Naive thymus-derived CD4-positive, alpha-beta T cell (primary cell): ENCODE results near the gene MTERF4. TPM values are rescaled to one million over a fixed set of nuclear protein-coding genes. Genes with fewer than 3 reads are reported as not detected.
"Not testable (repeated sequence)": the region's sequence is repeated elsewhere in the genome, so short reads cannot be mapped to it uniquely, and the experiment has no call there.

Source experiments
- ATAC-seq: fragments of 150-1000 bp; cut with Tn5 transposase; 2 replicates; pipeline ENCODE4 v1.10.0; 2021; ENCODE audit warnings: mild to moderate bottlenecking, moderate library complexity
- CTCF ChIA-PET: fragments of 350-600 bp; sonication (Branson Sonifier 250); formaldehyde crosslinking; loops from one replicate; lab custom pipeline; 2021; ENCODE audit warnings: antibody characterized with exemption; lab: Charles Lee
- POLR2A ChIA-PET: fragments of 350-600 bp; sonication (Branson Sonifier 250); formaldehyde crosslinking; loops from one replicate; lab custom pipeline; 2021; ENCODE audit warnings: antibody characterized with exemption, inconsistent platforms; lab: Charles Lee
- DNase-seq, 9 donors: peaks; one replicate each; pipeline versions ENCODE4 v3.0.0 to v3.0.0-alpha.2; 2020 to 2022; ENCODE audit warnings: mixed read lengths in 1 of 9
- H3K27ac ChIP-seq: one replicate; pipeline ENCODE4 v1.7.0; 2013; ENCODE audit warnings: mild to moderate bottlenecking, low read depth, low read length, moderate library complexity
- H3K27me3 ChIP-seq, 2 donors: one replicate each; pipeline ENCODE4 v1.7.0; 2013; ENCODE audit warnings: low read length in 2 of 2, mild to moderate bottlenecking in 2 of 2, moderate library complexity in 2 of 2; ENCODE audit not compliant: control insufficient read depth in 2 of 2, insufficient read depth in 2 of 2
- H3K36me3 ChIP-seq, 3 experiments: 1 replicate in 2 of 3; 2 replicates in 1 of 3; pipeline ENCODE4 v1.7.0; 2013; ENCODE audit warnings: low read length in 3 of 3, mild to moderate bottlenecking in 3 of 3, moderate library complexity in 1 of 3; ENCODE audit not compliant: insufficient read depth in 3 of 3, control insufficient read depth in 2 of 3
- H3K4me1 ChIP-seq, 2 donors: one replicate each; pipeline ENCODE4 v1.7.0; 2013; ENCODE audit warnings: low read length in 2 of 2, mild to moderate bottlenecking in 2 of 2, moderate library complexity in 1 of 2; ENCODE audit not compliant: control insufficient read depth in 2 of 2, insufficient read depth in 2 of 2
- H3K4me3 ChIP-seq: 2 replicates; pipeline ENCODE4 v1.7.0; 2013; ENCODE audit warnings: mild to moderate bottlenecking, low read length
- H3K9me3 ChIP-seq, 3 experiments: 1 replicate in 2 of 3; 2 replicates in 1 of 3; pipeline ENCODE4 v1.7.0; 2013; ENCODE audit warnings: low read length in 3 of 3; ENCODE audit not compliant: control insufficient read depth in 2 of 3
- H3K27ac Mint-ChIP-seq, 9 donors: one replicate each; pipeline ENCODE4 v1.8.0; 2020 to 2022; ENCODE audit warnings: mixed read lengths in 9 of 9, mild to moderate bottlenecking in 8 of 9, moderate library complexity in 5 of 9, inconsistent platforms in 2 of 9
- H3K27me3 Mint-ChIP-seq, 5 donors: one replicate each; pipeline ENCODE4 v1.8.0; 2021 to 2022; ENCODE audit warnings: mixed read lengths in 5 of 5, mild to moderate bottlenecking in 1 of 5
- H3K36me3 Mint-ChIP-seq, 5 donors: one replicate each; pipeline ENCODE4 v1.8.0; 2020 to 2022; ENCODE audit warnings: mixed read lengths in 5 of 5, mild to moderate bottlenecking in 3 of 5, inconsistent platforms in 1 of 5
- H3K4me1 Mint-ChIP-seq, 7 donors: one replicate each; pipeline ENCODE4 v1.8.0; 2020 to 2022; ENCODE audit warnings: mixed read lengths in 7 of 7, mild to moderate bottlenecking in 3 of 7, inconsistent platforms in 1 of 7
- H3K4me3 Mint-ChIP-seq, 10 donors: one replicate each; pipeline ENCODE4 v1.8.0; 2020 to 2022; ENCODE audit warnings: mild to moderate bottlenecking in 10 of 10, mixed read lengths in 10 of 10, moderate library complexity in 6 of 10, inconsistent platforms in 2 of 10
- H3K9me3 Mint-ChIP-seq, 11 donors: one replicate each; pipeline ENCODE4 v1.8.0; 2020 to 2022; ENCODE audit warnings: mixed read lengths in 11 of 11, mild to moderate bottlenecking in 4 of 11, inconsistent platforms in 1 of 11, moderate library complexity in 1 of 11
- intact Hi-C, 2 donors: fragments of 100-400 bp; cut with micrococcal nuclease; formaldehyde crosslinking; loops; one replicate each; pipeline ENCODE4 v1.15.1; 2023
- polyA plus RNA-seq, 2 donors: library from polyadenylated mRNA; unstranded; fragments of 300-500 nt; fragmentation: Illumina TruSeq; gene quantifications; one replicate each; pipeline ENCODE4 v1.2.3, GENCODE V29; 2021
- total RNA-seq, 6 experiments: library from RNA in 5 of 6; stranded (reverse) in 5 of 6; gene quantifications; 1 replicate in 5 of 6; 2 replicates in 1 of 6; pipeline ENCODE4 v1.2.3 and lab custom pipeline; 2021 to 2026

Gene MTERF4
- total and polyA plus RNA-seq, 7 experiments from 2014 or later = 45.3 to 214 (median 82.3) TPM

- not testable (repeated sequence) for H3K4me3 ChIP-seq, H3K4me3 Mint-ChIP-seq, H3K27me3 ChIP-seq, H3K9me3 Mint-ChIP-seq, DNase-seq, H3K27me3 Mint-ChIP-seq, ATAC-seq, H3K27ac ChIP-seq, H3K9me3 ChIP-seq
- Histone ChIP-seq H3K36me3 (peaks cover 17 to 83% (median 43%) of the 10 kb centered on the region in 3 experiments), H3K4me1 (peaks cover 28 to 41% of the 10 kb centered on the region in 2 donors)
- ChIA-PET POLR2A (interaction anchor here (1.2 to 7.1 kb wide), 2 partner anchors 13 kb away, joined by 3 to 145 read pairs; partner anchors contain the start of gene MTERF4), CTCF (interaction anchor here (0.9 kb wide), 1 partner anchor 57 kb away, joined by 3 read pairs; the partner anchor contains the start of gene PPP1R7)
- Mint-ChIP-seq H3K27ac (peak overlapping the region in 5 of 9 donors; percentile 41 to 68 (median 51)), H3K36me3 (peaks cover 16 to 75% (median 39%) of the 10 kb centered on the region in 5 donors), H3K4me1 (peaks cover 27 to 82% (median 69%) of the 10 kb centered on the region in 7 donors)
- intact Hi-C loops = loop anchor here in 1 of 2 donors (10.0 kb wide), 1 partner anchor 522 kb away; no protein-coding TSS in a partner anchor
Measured at GRCh38 chr2:241093133-241093781, 8.8 kb downstream of the MTERF4 start.

DNA sequence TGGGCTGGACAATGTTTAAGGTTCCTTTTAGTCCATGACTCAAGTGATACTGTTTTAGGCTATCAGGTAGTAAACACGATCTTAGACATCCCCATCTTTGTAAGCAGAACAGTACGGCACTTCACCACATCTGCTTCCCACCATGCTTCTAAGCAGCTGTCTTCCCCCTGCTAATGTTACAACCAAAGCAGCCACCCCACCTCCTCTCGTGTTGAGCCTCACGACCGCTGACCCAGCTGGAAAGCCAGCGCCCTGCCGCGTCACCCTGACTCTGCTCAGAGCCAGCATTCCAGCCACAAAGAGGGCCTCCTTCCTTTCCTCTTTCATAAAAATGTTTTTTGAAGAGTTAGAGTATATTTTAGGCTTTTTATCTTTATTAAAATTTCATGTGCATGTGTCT lies 9.4 kb downstream of the MTERF4 start:
- Histone ChIP-seq H3K9me3 (no peaks in the 10 kb centered on the region), H3K27me3 (no peaks in the 10 kb centered on the region), H3K36me3 (peaks cover 20 to 85% (median 48%) of the 10 kb centered on the region in 3 experiments), H3K4me3 (no peak overlapping the region), H3K27ac (no peak overlapping the region), H3K4me1 (peaks cover 28 to 40% of the 10 kb centered on the region in 2 donors)
- intact Hi-C loops = loop anchor here in 1 of 2 donors (10.0 kb wide), 1 partner anchor 522 kb away; no protein-coding TSS in a partner anchor
- DNase-seq (no peak), ATAC-seq (no peak)
- no peak overlapping the region for H3K4me3 Mint-ChIP-seq
- CTCF ChIA-PET = interaction anchor here (0.9 kb wide), 1 partner anchor 58 kb away, joined by 3 read pairs; the partner anchor contains the start of gene PPP1R7
- peaks cover 17 to 76% (median 44%) of the 10 kb centered on the region in 5 donors for H3K36me3 Mint-ChIP-seq
- no peaks in the 10 kb centered on the region for H3K27me3 Mint-ChIP-seq
- peaks cover 22 to 81% (median 63%) of the 10 kb centered on the region in 7 donors for H3K4me1 Mint-ChIP-seq
- POLR2A ChIA-PET = interaction anchor here (0.6 to 7.1 kb wide), 3 partner anchors 9 to 58 kb away, joined by 3 to 145 read pairs (median 4); partner anchors contain the start of gene MTERF4
- H3K27ac Mint-ChIP-seq = peak overlapping the region in 7 of 9 donors; percentile 41 to 80 (median 68)
- peaks cover 0 to 9% (median 0%) of the 10 kb centered on the region in 11 donors for H3K9me3 Mint-ChIP-seq

GRCh38 chr2:241091734-241092445 lies 10.2 kb downstream of the MTERF4 start:
- POLR2A ChIA-PET = interaction anchor here (0.6 to 7.1 kb wide), 3 partner anchors 8 to 59 kb away, joined by 3 to 145 read pairs (median 4); partner anchors contain the start of gene MTERF4
- Histone ChIP-seq H3K4me1 (peaks cover 21 to 32% of the 10 kb centered on the region in 2 donors), H3K36me3 (peaks cover 23 to 85% (median 46%) of the 10 kb centered on the region in 3 experiments), H3K27ac (no peak overlapping the region), H3K27me3 (no peaks in the 10 kb centered on the region), H3K4me3 (no peak overlapping the region), H3K9me3 (no peaks in the 10 kb centered on the region)
- Mint-ChIP-seq H3K4me3 (no peak overlapping the region), H3K27ac (peak overlapping the region in 5 of 9 donors; percentile 7 to 68 (median 48)), H3K4me1 (peaks cover 15 to 73% (median 55%) of the 10 kb centered on the region in 7 donors), H3K36me3 (peaks cover 15 to 75% (median 39%) of the 10 kb centered on the region in 5 donors), H3K9me3 (peaks cover 0 to 9% (median 0%) of the 10 kb centered on the region in 11 donors), H3K27me3 (no peaks in the 10 kb centered on the region)
- intact Hi-C loops = loop anchor here in 1 of 2 donors (10.0 kb wide), 1 partner anchor 523 kb away; no protein-coding TSS in a partner anchor
- CTCF ChIA-PET = no interaction called here
- no peak for ATAC-seq
- DNase-seq = no peak

DNA sequence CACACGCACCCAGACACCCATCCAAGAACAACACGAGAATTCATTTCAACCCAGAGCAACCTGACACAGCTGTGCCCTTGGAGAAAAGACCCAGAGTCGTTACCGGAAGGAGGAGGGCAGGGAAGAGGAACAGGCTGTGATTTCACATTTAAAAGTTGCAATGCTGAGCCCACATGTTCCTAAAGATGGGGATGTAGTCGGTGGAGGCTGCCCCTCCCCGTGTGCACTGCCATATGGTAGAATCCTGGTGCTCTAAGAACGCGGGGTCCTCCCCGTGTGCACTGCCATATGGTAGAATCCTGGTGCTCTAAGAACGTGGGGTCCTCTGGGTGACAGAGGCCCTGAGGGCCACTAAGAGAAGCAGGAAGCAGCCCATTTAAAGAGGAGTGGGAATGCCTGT lies 10.9 kb downstream of the MTERF4 start:
- Histone ChIP-seq H3K9me3 (no peaks in the 10 kb centered on the region), H3K27ac (no peak overlapping the region), H3K4me3 (no peak overlapping the region), H3K4me1 (peaks cover 14 to 25% of the 10 kb centered on the region in 2 donors), H3K27me3 (no peaks in the 10 kb centered on the region), H3K36me3 (peaks cover 27 to 85% (median 48%) of the 10 kb centered on the region in 3 experiments)
- H3K9me3 Mint-ChIP-seq = peaks cover 0 to 9% (median 0%) of the 10 kb centered on the region in 11 donors
- H3K4me1 Mint-ChIP-seq = peaks cover 10 to 69% (median 48%) of the 10 kb centered on the region in 7 donors
- ChIA-PET POLR2A (interaction anchor here (1.5 to 7.1 kb wide), 2 partner anchors 15 to 60 kb away, joined by 3 to 145 read pairs; partner anchors contain the start of gene MTERF4), CTCF (no interaction called here)
- H3K27ac Mint-ChIP-seq = peak overlapping the region in 6 of 9 donors; percentile 7 to 67 (median 42)
- peaks cover 17 to 75% (median 41%) of the 10 kb centered on the region in 5 donors for H3K36me3 Mint-ChIP-seq
- DNase-seq (no peak), ATAC-seq (no peak)
- no peaks in the 10 kb centered on the region for H3K27me3 Mint-ChIP-seq
- H3K4me3 Mint-ChIP-seq = peak overlapping the region in 1 of 10 donors; percentile 45
- intact Hi-C loops = loop anchor here in 1 of 2 donors (10.0 kb wide), 1 partner anchor 524 kb away; no protein-coding TSS in a partner anchor

DNA sequence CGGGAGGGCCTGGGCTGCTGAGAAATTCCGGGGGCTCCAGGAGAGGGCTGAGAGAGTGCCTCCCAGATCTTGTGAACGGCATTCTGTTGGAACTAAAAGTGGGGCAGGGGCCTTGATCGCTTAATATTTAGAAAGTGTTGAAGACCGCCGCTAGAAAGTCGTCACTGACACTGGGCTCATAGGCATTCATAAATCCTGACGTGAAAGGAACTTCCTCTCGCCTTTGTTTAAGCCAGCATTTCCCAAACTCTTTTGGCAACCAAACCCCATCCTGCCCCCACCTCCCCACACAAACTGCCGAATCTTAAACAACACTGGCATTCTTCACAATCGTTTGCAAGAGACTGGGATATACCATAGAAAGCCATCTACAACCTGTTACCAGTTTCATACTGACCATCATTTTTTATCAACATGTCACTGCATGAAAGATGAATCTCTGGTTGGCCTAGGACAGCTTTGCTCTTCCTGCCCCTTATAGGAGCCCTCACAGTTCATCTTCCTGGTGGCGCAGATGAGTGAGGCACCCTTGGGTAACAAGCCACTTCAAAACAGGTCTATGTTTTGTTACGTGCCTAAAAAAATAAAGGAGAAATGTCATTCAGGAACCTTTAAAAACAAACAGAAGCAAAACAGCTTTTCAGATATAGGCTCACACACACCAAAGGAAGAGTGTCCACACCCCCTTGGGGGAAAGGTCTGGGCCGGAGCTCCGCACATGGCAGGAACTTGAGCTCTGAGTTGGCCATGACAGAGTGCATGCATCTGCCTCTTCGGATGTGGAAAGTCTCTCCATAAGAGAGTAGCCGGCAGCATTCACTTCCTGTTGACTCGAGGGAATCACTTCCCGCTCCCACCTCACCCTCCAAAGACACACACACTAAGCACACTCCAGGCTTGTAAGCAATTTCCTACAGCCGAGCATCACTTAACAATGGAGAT lies 13.0 kb downstream of the MTERF4 start:
- Mint-ChIP-seq H3K4me1 (peaks cover 0 to 55% (median 29%) of the 10 kb centered on the region in 7 donors), H3K27me3 (no peaks in the 10 kb centered on the region), H3K9me3 (peaks cover 0 to 19% (median 7%) of the 10 kb centered on the region in 11 donors), H3K36me3 (peaks cover 13 to 78% (median 49%) of the 10 kb centered on the region in 5 donors), H3K4me3 (peak overlapping the region in 4 of 10 donors; percentile 14 to 61 (median 22)), H3K27ac (peak overlapping the region in 8 of 9 donors; percentile 44 to 84 (median 74))
- CTCF ChIA-PET = interaction anchor here (0.5 kb wide), 1 partner anchor 448 kb away, joined by 5 read pairs; no protein-coding TSS in a partner anchor
- no peaks in the 10 kb centered on the region for H3K27me3 ChIP-seq
- H3K9me3 ChIP-seq = no peaks in the 10 kb centered on the region
- DNase-seq (no peak), ATAC-seq (no peak)
- intact Hi-C loops = no loop called here
- peaks cover 28 to 75% (median 49%) of the 10 kb centered on the region in 3 experiments for H3K36me3 ChIP-seq
- H3K4me1 ChIP-seq = peaks cover 0 to 4% of the 10 kb centered on the region in 2 donors
- POLR2A ChIA-PET = interaction anchor here (1.0 to 1.8 kb wide), 8 partner anchors 11 to 60 kb away, joined by 3 to 5 read pairs (median 4); partner anchors contain the start of genes MTERF4 and PASK
- no peak overlapping the region for H3K27ac ChIP-seq
- H3K4me3 ChIP-seq = no peak overlapping the region
